Measurements from ENCODE around the gene JAKMIP2. TPM values are rescaled to one million over a fixed set of nuclear protein-coding genes. Genes with fewer than 3 reads are reported as not detected.

The JAKMIP2 gene
- total and polyA plus RNA-seq, 10 donors = 0.09 to 2.4 (median 1.5) TPM

DNA sequence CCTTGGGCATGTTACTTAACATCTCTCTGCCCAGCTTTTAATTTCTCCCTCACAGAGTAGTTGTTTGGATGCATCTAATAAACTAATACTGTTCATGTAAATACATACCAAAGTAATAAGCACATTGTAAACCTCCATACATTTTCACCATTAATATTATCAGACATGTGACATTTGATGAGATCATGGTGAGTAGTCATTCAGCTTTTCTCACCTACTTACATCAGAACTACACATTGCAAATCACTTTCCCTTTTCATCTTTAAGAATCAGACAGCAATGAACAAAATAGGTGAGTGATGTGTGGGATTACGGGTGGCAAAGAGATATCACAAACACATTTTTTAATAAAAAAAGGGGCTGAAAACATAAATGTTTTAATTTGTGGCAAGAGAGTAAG lies 89.3 kb downstream of the JAKMIP2 start:
- Histone ChIP-seq H3K9me3 (peaks cover 0 to 19% (median 14%) of the 10 kb centered on the region in 8 donors), H3K4me1 (no peaks in the 10 kb centered on the region), H3K36me3 (no peaks in the 10 kb centered on the region)

GRCh38 chr5:147691130-147691529 lies 91.4 kb downstream of the JAKMIP2 start:
- Histone ChIP-seq H3K27ac (no peak overlapping the region), H3K36me3 (no peaks in the 10 kb centered on the region), H3K9me3 (no peaks in the 10 kb centered on the region), H3K27me3 (replicated peaks in 1 of 7) (peaks cover 0 to 3% (median 0%) of the 10 kb centered on the region in 7 donors), H3K4me1 (no peaks in the 10 kb centered on the region), H3K4me3 (no peak overlapping the region)
- intact Hi-C loops (cut with DNase I; ENCODE audit: low total_unique reads) = no loop called here
- TF ChIP-seq POLR2AphosphoS5 (IDR thresholded peaks at IDR 0.05) = no peak
- TF ChIP-seq CTCF (IDR thresholded peaks at IDR 0.05 in 8 of 11, conservative IDR thresholded peaks at IDR 0.05 in 3 of 11) = no peak
- TF ChIP-seq POLR2A (IDR thresholded peaks at IDR 0.05) = no peak
- 67 to 75% (median 68%) methylated on average over 3 of the region's 3 CpGs for WGBS, 5 donors
- DNase-seq = no peak

More for the DNA sequence above, 89.3 kb downstream of the JAKMIP2 start:
- no peak for DNase-seq
- Histone ChIP-seq H3K27me3 (replicated peaks in 1 of 7) (peaks cover 0 to 3% (median 0%) of the 10 kb centered on the region in 7 donors), H3K27ac (no peak overlapping the region), H3K4me3 (no peak overlapping the region)
- no peak for TF ChIP-seq CTCF (IDR thresholded peaks at IDR 0.05 in 8 of 11, conservative IDR thresholded peaks at IDR 0.05 in 3 of 11)
- TF ChIP-seq POLR2AphosphoS5 (IDR thresholded peaks at IDR 0.05) = no peak
- TF ChIP-seq POLR2A (IDR thresholded peaks at IDR 0.05) = no peak
- intact Hi-C loops (cut with DNase I; ENCODE audit: low total_unique reads) = no loop called here
- WGBS, 5 donors = 81 to 94% (median 89%) methylated on average over 1 of the region's 1 CpG

DNA sequence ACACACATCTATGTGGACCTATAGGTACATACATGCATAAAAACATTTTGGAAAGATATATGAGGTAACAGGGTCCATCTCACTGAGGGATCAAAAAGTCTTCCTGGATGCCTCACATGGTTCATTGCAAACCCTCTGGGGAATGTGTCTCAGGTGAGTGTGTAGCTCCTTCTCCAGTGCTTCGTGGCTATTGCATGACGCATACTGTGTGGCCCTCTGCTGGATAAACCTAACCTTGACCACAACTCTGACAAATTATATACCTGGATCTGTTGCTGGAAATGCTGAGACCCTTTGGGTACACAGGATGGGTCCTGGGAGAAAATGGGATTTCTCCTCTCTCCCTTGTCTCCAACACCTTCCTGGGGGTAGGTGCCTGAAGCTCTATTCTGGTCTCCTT lies 91.9 kb downstream of the JAKMIP2 start:
- H3K9me3 ChIP-seq = no peaks in the 10 kb centered on the region
- TF ChIP-seq CTCF (IDR thresholded peaks at IDR 0.05 in 8 of 11, conservative IDR thresholded peaks at IDR 0.05 in 3 of 11) = no peak
- TF ChIP-seq POLR2A (IDR thresholded peaks at IDR 0.05) = no peak
- TF ChIP-seq POLR2AphosphoS5 (IDR thresholded peaks at IDR 0.05) = no peak
- no peak for DNase-seq
- no peak overlapping the region for H3K4me3 ChIP-seq
- H3K27ac ChIP-seq = no peak overlapping the region
- intact Hi-C loops (cut with DNase I; ENCODE audit: low total_unique reads) = no loop called here
- H3K36me3 ChIP-seq = no peaks in the 10 kb centered on the region
- 76 to 90% (median 81%) methylated on average over 2 of the region's 2 CpGs for WGBS, 5 donors
- no peaks in the 10 kb centered on the region for H3K4me1 ChIP-seq
- peaks cover 0 to 3% (median 0%) of the 10 kb centered on the region in 7 donors for H3K27me3 ChIP-seq (replicated peaks in 1 of 7)

- Histone ChIP-seq H3K36me3 (no peaks in the 10 kb centered on the region), H3K4me3 (no peak overlapping the region), H3K9me3 (no peaks in the 10 kb centered on the region), H3K4me1 (no peaks in the 10 kb centered on the region), H3K27ac (no peak overlapping the region), H3K27me3 (replicated peaks in 1 of 7) (peaks cover 0 to 1% (median 0%) of the 10 kb centered on the region in 7 donors)
- DNase-seq = no peak
- intact Hi-C loops (cut with DNase I; ENCODE audit: low total_unique reads) = no loop called here
- TF ChIP-seq POLR2AphosphoS5 (IDR thresholded peaks at IDR 0.05) = no peak
- WGBS, 5 donors = 79 to 88% (median 84%) methylated on average over 4 of the region's 4 CpGs
These were observed 93.1 kb downstream of the JAKMIP2 start for GRCh38 chr5:147689426-147689825.

Measured in spleen (tissue), 11 donors.